Measurements from ENCODE around the gene UNC13A.

UNC13A gene

DNA sequence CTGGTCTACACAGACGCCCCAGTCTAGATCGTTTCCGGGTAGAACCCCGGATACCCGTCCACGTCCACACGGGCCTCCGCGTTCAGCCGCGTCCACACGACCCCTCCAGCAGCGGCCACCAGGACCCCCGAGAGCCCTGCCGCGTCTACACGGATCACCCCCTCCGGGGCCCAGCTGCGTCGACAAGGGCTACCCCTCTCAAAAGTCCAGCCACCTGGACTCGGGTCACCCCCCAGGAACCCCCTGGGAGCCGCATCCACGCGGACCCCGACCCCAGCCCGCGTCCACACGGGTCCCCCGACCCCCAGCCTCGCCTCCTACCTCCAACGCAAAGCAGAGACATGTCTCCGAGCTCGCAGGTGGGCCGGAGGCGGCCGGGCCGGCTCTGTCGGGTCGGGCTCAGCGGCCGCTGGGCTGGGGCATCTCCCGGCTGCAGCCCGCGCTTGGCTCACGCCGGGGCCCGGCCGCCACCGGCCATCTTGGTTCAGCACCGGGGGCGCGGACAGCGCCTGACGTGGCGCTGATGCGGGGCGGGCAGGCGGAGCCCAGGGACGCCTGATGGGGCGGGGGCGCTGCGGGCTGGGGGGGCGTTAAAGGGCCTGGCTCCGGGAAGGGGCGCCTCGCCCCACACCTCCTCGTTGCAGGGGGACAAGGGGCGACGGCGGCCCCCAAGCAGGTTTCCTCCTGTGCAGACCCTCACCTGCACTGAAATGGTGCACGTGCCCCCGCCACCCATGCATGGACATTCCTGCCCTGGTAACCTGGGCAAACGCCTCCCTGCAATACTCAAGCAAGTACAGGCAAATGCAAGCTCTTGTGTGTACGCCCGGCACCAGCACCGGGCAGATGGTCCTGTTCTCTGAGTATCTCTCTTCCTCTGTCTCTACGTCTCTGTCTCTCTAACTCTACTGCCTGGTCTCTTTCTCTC, at the start of gene UNC13A:
Gene UNC13A (minus strand): TSS at position 498 of the 928 bp plus-strand sequence. CDS start 155 bp downstream, at position 343.
- peak; percentile 83 for DNase-seq (ENCODE audit: extremely low spot score)
- ChIA-PET CTCF (no interaction called here), POLR2A (no interaction called here)
- TF ChIP-seq TARDBP (IDR thresholded peaks at IDR 0.05) (no peak), L3MBTL2 (conservative IDR thresholded peaks at IDR 0.05) (no peak), NFRKB (IDR thresholded peaks at IDR 0.05) (no peak), ZNF384 (IDR thresholded peaks at IDR 0.05) (no peak), LEF1 (IDR thresholded peaks at IDR 0.05; ENCODE audit: borderline replicate concordance) (no peak), FOXK2 (IDR thresholded peaks at IDR 0.05) (no peak), FOXA1 (IDR thresholded peaks at IDR 0.05) (no peak), CTBP1 (IDR thresholded peaks at IDR 0.05; ENCODE audit: borderline replicate concordance) (no peak), ARNT (IDR thresholded peaks at IDR 0.05) (no peak), BHLHE40 (IDR thresholded peaks at IDR 0.05; ENCODE audit: borderline replicate concordance) (no peak), FOXM1 (IDR thresholded peaks at IDR 0.05; ENCODE audit: borderline replicate concordance) (no peak), SP1 (IDR thresholded peaks at IDR 0.05) (no peak), SUZ12 (IDR thresholded peaks at IDR 0.05) (no peak), ELF4 (IDR thresholded peaks at IDR 0.05) (no peak)

DNA sequence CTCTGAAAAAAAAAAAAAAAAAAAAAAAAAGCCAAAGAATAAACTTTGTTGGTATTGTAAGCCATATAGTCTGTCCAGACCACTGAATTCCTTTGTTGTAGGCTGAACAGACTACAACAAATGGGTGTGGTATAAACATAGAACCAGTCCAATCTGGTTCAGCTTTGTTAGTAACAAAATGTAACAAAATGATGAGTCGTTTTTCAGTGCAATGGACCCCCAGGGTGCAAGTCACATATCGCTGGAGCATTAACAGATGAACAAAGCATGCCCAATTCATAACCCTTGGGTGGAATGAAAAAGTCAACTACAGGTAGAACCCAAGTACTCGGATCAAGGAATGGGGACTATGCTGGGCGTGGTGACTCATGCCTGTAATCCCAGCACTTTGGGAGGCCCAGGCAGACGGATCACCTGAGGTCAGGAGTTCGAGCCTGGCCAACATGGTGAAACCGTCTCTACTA, 49.6 kb upstream of the UNC13A start:
- POLR2A ChIA-PET = no interaction called here
- DNase-seq (ENCODE audit: extremely low spot score) = no peak
- CTCF ChIA-PET = no interaction called here
- peak; percentile 52; the same call in 1 of the 2 replicates for TF ChIP-seq ZNF384 (IDR thresholded peaks at IDR 0.05)
- no peak for TF ChIP-seq ARNT (IDR thresholded peaks at IDR 0.05)

DNA sequence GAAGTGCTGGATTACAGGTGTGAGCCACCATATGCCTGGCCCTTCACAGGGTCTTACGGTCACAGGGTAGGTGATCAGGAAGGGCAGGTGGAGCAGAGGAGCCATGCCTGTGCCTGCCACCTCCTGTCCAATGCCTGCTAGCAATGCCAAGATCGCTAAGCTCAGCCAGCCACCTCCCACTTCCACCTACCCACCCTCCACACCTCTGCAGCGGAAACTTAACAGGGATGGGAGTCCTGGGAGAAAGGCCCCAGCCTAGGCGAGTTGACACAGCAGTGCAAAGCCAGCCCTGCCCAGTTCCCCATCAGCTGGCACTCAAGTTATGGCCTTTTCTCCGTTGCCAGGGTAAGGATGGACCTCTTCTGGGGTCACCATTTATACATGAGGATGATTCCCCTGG, 47.3 kb upstream of the UNC13A start:
- no peak for TF ChIP-seq L3MBTL2 (conservative IDR thresholded peaks at IDR 0.05)
- no peak for TF ChIP-seq HDGF (IDR thresholded peaks at IDR 0.05; ENCODE audit: borderline replicate concordance)
- no peak for TF ChIP-seq CTBP1 (IDR thresholded peaks at IDR 0.05; ENCODE audit: borderline replicate concordance)
- TF ChIP-seq BHLHE40 (IDR thresholded peaks at IDR 0.05; ENCODE audit: borderline replicate concordance) = no peak
- no peak for TF ChIP-seq FOXM1 (IDR thresholded peaks at IDR 0.05; ENCODE audit: borderline replicate concordance)
- no peak for TF ChIP-seq NFRKB (IDR thresholded peaks at IDR 0.05)
- no peak for TF ChIP-seq FOXA1 (IDR thresholded peaks at IDR 0.05)
- TF ChIP-seq, protein P1, sequence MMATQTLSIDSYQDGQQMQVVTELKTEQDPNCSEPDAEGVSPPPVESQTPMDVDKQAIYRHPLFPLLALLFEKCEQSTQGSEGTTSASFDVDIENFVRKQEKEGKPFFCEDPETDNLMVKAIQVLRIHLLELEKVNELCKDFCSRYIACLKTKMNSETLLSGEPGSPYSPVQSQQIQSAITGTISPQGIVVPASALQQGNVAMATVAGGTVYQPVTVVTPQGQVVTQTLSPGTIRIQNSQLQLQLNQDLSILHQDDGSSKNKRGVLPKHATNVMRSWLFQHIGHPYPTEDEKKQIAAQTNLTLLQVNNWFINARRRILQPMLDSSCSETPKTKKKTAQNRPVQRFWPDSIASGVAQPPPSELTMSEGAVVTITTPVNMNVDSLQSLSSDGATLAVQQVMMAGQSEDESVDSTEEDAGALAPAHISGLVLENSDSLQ (IDR thresholded peaks at IDR 0.05) = no peak
- no peak for TF ChIP-seq SUZ12 (IDR thresholded peaks at IDR 0.05)
- no peak for TF ChIP-seq ARNT (IDR thresholded peaks at IDR 0.05)
- TF ChIP-seq LEF1 (IDR thresholded peaks at IDR 0.05; ENCODE audit: borderline replicate concordance) = no peak
- TF ChIP-seq FOXK2 (IDR thresholded peaks at IDR 0.05) = no peak
- ChIA-PET CTCF (no interaction called here), POLR2A (no interaction called here)
- no peak for DNase-seq (ENCODE audit: extremely low spot score)

DNA sequence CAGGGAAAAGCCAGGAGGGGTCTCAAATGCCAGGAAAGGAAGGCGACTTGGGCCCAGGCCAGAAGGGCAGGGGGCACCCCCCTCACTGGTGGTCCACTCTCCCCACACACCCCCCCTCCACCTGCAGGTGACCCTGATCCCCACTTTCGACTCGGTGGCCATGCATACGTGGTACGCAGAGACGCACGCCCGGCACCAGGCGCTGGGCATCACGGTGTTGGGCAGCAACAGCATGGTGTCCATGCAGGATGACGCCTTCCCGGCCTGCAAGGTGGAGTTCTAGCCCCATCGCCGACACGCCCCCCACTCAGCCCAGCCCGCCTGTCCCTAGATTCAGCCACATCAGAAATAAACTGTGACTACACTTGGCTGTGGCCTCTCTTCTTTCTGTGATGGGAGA, 46.0 kb upstream of the UNC13A start:
- TF ChIP-seq NFRKB (IDR thresholded peaks at IDR 0.05) (no peak), LEF1 (IDR thresholded peaks at IDR 0.05; ENCODE audit: borderline replicate concordance) (no peak), L3MBTL2 (conservative IDR thresholded peaks at IDR 0.05) (no peak), ZNF384 (IDR thresholded peaks at IDR 0.05) (no peak)
- ChIA-PET POLR2A (interaction anchor here (1.2 kb wide), 1 partner anchor 15 kb away, joined by 3 read pairs; the partner anchor contains the start of gene MAP1S), CTCF (no interaction called here)
- no peak for DNase-seq (ENCODE audit: extremely low spot score)

DNA sequence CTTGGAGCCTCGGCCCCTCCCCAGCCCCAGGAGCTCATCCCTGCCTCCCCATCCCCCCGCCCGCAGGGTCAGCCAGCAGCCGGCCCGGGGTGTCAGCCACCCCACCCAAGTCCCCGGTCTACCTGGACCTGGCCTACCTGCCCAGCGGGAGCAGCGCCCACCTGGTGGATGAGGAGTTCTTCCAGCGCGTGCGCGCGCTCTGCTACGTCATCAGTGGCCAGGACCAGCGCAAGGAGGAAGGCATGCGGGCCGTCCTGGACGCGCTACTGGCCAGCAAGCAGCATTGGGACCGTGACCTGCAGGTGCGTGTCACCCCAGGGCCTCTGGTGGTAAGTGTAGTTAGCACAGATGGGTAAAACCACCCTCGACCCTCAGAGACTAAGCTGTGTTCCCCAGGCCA, 45.0 kb upstream of the UNC13A start:
- CTCF ChIA-PET = no interaction called here
- POLR2A ChIA-PET = interaction anchor here (1.2 kb wide), 1 partner anchor 14 kb away, joined by 3 read pairs; the partner anchor contains the start of gene MAP1S
- TF ChIP-seq BHLHE40 (IDR thresholded peaks at IDR 0.05; ENCODE audit: borderline replicate concordance) = no peak
- no peak for TF ChIP-seq LEF1 (IDR thresholded peaks at IDR 0.05; ENCODE audit: borderline replicate concordance)
- TF ChIP-seq ARNT (IDR thresholded peaks at IDR 0.05) = no peak
- no peak for TF ChIP-seq FOXK2 (IDR thresholded peaks at IDR 0.05)
- TF ChIP-seq, protein P1 (IDR thresholded peaks at IDR 0.05) = no peak
- TF ChIP-seq FOXA1 (IDR thresholded peaks at IDR 0.05) = no peak
- no peak for TF ChIP-seq NFRKB (IDR thresholded peaks at IDR 0.05)
- no peak for TF ChIP-seq SUZ12 (IDR thresholded peaks at IDR 0.05)
- no peak for TF ChIP-seq ZNF384 (IDR thresholded peaks at IDR 0.05)
- no peak for TF ChIP-seq SP1 (IDR thresholded peaks at IDR 0.05)
- TF ChIP-seq HDGF (IDR thresholded peaks at IDR 0.05; ENCODE audit: borderline replicate concordance) = no peak
- TF ChIP-seq L3MBTL2 (conservative IDR thresholded peaks at IDR 0.05) = no peak
- no peak for TF ChIP-seq FOXM1 (IDR thresholded peaks at IDR 0.05; ENCODE audit: borderline replicate concordance)
- TF ChIP-seq TARDBP (IDR thresholded peaks at IDR 0.05) = no peak
- no peak for TF ChIP-seq ELF4 (IDR thresholded peaks at IDR 0.05)
- TF ChIP-seq CTBP1 (IDR thresholded peaks at IDR 0.05; ENCODE audit: borderline replicate concordance) = no peak

DNA sequence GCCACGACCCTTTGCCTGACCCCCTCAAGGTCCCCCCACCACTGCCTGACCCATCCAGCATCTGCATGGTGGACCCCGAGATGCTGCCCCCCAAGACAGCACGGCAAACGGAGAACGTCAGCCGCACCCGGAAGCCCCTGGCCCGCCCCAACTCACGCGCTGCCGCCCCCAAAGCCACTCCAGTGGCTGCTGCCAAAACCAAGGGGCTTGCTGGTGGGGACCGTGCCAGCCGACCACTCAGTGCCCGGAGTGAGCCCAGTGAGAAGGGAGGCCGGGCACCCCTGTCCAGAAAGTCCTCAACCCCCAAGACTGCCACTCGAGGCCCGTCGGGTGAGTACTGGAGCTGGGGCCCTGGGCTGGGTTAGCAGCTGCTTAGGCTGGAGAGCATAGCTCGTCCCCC, 39.7 kb upstream of the UNC13A start:
- TF ChIP-seq SP1 (IDR thresholded peaks at IDR 0.05) = no peak
- TF ChIP-seq ZNF384 (IDR thresholded peaks at IDR 0.05) = no peak
- TF ChIP-seq FOXK2 (IDR thresholded peaks at IDR 0.05) = no peak
- TF ChIP-seq BHLHE40 (IDR thresholded peaks at IDR 0.05; ENCODE audit: borderline replicate concordance) = no peak
- TF ChIP-seq, protein P1 (IDR thresholded peaks at IDR 0.05) = no peak
- no peak for TF ChIP-seq LEF1 (IDR thresholded peaks at IDR 0.05; ENCODE audit: borderline replicate concordance)
- no peak for TF ChIP-seq CTBP1 (IDR thresholded peaks at IDR 0.05; ENCODE audit: borderline replicate concordance)
- TF ChIP-seq HDGF (IDR thresholded peaks at IDR 0.05; ENCODE audit: borderline replicate concordance) = no peak
- no peak for TF ChIP-seq NFRKB (IDR thresholded peaks at IDR 0.05)
- TF ChIP-seq ELF4 (IDR thresholded peaks at IDR 0.05) = no peak
- no peak for TF ChIP-seq FOXA1 (IDR thresholded peaks at IDR 0.05)
- no peak for TF ChIP-seq FOXM1 (IDR thresholded peaks at IDR 0.05; ENCODE audit: borderline replicate concordance)
- no peak for TF ChIP-seq ARNT (IDR thresholded peaks at IDR 0.05)
- no peak for TF ChIP-seq L3MBTL2 (conservative IDR thresholded peaks at IDR 0.05)
- ChIA-PET CTCF (no interaction called here), POLR2A (no interaction called here)

More for the DNA sequence above, 45.0 kb upstream of the UNC13A start:
- DNase-seq (ENCODE audit: extremely low spot score) = no peak

More for the DNA sequence above, 39.7 kb upstream of the UNC13A start:
- no peak for DNase-seq (ENCODE audit: extremely low spot score)
